Heart left ventricle (tissue), 13 donors: ENCODE results near the gene USP32.
"Not testable (repeated sequence)": the region's sequence is repeated elsewhere in the genome, so short reads cannot be mapped to it uniquely, and the experiment has no call there.

Experiments
- POLR2A ChIP-seq, 2 donors: fragments of 450-650 bp; IDR thresholded peaks; one replicate each; pipeline ENCODE4 v1.6.1; 2017; ENCODE audit warnings: antibody characterized with exemption in 2 of 2, mild to moderate bottlenecking in 2 of 2, moderate library complexity in 2 of 2
- TF ChIP-seq, protein P1 (sequence below), 12 donors: fragments of 200-600 bp; sonication (generic) in 4 of 12; IDR thresholded peaks; one replicate each; pipeline versions ENCODE4 v1.5.0 to v1.8.0; 2018 to 2022; ENCODE audit warnings: antibody characterized with exemption in 12 of 12, mild to moderate bottlenecking in 5 of 12
- donor health status: ischemic (EF 13 %, LVEDD 7.1; RV severe dilation, severe dysfunction).
- donor health status: DM: no; HTN: yes; CAD: no.
- donor health status: DM: no; HTN: no; CAD: no.
- donor health status: ischemic (EF 25% LVEDD 6.9; RV normal size, moderate dysfunction).
- donor health status: ischemic (EF 25% LVEDD 5.7; RV mildly dilated, moderate dysfunction).
- donor health status: ischemic (EF 35%, LVEDD 5.7; RV mildly dilated, moderate dysfunction).
- donor health status: nonischemic (EF 11% LVEDD 7.7; RV severe dilation, severe dysfunction).
- donor health status: DM: yes; HTN: yes; CAD: no.
- donor health status: PGD.
- donor health status: ischemic (EF 29% LVEDD 5.4; RV normal size, mild dysfunction).
- donor health status: nonischemic (EF 23%, LVEDD 6.1; RV moderate dilation, normal function).

DNA sequence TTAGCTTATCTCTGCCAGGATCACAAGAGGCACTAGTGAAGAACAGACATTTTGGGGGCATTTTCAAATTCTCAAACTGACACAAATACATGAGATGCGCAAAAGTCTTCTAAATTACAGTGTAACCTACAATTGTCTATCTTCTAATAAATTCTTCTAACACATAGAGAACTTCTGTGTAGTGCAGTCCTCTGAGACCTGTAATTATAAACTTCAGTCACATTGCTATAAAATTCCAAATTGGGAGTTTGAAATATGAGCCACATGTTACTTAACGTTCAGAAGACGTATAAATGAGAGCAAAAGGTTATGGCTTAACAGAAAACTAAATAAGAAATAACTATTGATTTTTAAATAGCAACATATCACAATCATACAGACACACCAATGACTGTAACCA lies 12.5 kb downstream of the USP32 start:
- TF ChIP-seq POLR2A (IDR thresholded peaks at IDR 0.05), result not testable (repeated sequence)
- TF ChIP-seq, protein P1, sequence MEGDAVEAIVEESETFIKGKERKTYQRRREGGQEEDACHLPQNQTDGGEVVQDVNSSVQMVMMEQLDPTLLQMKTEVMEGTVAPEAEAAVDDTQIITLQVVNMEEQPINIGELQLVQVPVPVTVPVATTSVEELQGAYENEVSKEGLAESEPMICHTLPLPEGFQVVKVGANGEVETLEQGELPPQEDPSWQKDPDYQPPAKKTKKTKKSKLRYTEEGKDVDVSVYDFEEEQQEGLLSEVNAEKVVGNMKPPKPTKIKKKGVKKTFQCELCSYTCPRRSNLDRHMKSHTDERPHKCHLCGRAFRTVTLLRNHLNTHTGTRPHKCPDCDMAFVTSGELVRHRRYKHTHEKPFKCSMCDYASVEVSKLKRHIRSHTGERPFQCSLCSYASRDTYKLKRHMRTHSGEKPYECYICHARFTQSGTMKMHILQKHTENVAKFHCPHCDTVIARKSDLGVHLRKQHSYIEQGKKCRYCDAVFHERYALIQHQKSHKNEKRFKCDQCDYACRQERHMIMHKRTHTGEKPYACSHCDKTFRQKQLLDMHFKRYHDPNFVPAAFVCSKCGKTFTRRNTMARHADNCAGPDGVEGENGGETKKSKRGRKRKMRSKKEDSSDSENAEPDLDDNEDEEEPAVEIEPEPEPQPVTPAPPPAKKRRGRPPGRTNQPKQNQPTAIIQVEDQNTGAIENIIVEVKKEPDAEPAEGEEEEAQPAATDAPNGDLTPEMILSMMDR (IDR thresholded peaks at IDR 0.05), result not testable (repeated sequence)
